ENCODE data around the gene ACSS1. TPM values are rescaled to one million over a fixed set of nuclear protein-coding genes. Genes with fewer than 3 reads are reported as not detected.
A peak's percentile ranks its signal among the peaks of the same experiment; 100 is the strongest.

ACSS1 gene
- total and polyA plus RNA-seq, 2 of the 8 experiments (the other 6 are each of a cell fraction or from before 2014, with no cell fraction given): 2.6 to 3.4 TPM

DNA sequence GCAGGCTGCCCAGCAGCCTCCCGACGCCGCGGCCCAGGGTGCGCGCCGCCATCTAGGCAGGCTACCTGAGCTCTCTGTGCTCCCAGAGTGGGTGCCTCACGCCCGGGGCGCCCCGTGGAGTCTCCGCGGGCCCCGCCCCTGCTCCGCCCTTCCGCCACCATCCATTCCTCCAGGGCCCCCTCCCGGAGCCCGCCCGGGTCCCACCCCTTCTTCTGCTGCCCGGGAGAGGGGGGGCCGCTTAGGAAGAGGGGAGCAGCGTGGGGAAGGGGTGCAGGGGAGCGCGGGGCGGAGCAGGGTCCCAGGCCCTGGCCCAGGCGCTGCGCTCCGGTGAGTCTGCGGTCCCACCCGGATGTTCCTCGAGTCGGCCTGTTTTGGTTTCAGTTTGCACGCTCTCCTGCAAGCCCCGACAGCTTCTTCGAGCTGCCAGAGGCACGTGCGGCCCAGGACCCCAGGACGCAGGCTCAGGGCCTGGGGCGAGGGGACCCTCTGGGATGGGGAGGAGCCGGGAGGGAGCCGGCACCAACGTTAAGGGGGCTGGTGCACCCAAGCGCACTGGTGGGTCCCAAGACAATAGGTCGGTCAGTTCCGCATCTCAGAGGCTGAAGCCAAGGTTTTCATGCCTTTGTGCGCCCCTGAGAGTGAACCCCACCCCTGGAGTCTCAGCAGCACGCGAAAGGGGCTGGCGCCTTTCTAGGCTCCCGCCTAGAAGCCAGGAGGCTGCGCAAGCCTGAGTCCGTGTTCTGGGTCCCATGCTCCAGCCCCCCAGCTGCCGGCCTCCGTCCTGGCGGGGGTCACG is at the start of gene ACSS1 (continued):
- TF ChIP-seq TAF7 (optimal IDR thresholded peaks at IDR 0.05; ENCODE audit: borderline replicate concordance, low read depth, low read length) (no peak), RNF2 (IDR thresholded peaks at IDR 0.05; ENCODE audit: borderline replicate concordance, low read depth, low read length, missing control alignments, poor library complexity, severe bottlenecking) (peak; percentile 59), RAD21 (IDR thresholded peaks at IDR 0.05 in 1 of 2, conservative IDR thresholded peaks at IDR 0.05 in 1 of 2; ENCODE audit: low read depth in 2 of 2, low read length in 2 of 2) (no peak), HDAC6 (IDR thresholded peaks at IDR 0.05; ENCODE audit: low read depth, low read length) (no peak), EZH2 (IDR thresholded peaks at IDR 0.05; ENCODE audit: low read depth, low read length, severe bottlenecking) (peak; percentile 59), KDM4A (IDR thresholded peaks at IDR 0.05; ENCODE audit: low read depth, low read length, severe bottlenecking) (peak; percentile 22)
